HG03135 (cell line): ENCODE data around the gene RANBP3.
A peak's percentile ranks its signal among the peaks of the same experiment; 100 is the strongest.
"Not testable (repeated sequence)": the region's sequence is repeated elsewhere in the genome, so short reads cannot be mapped to it uniquely, and the experiment has no call there.

Source experiments
- ATAC-seq: cut with Tn5 transposase; IDR thresholded peaks from one replicate; pipeline ENCODE4 v1.9.1; 2021; ENCODE audit warnings: mild to moderate bottlenecking, moderate library complexity; ENCODE audit not compliant: unreplicated experiment

Gene RANBP3

GRCh38 chr19:5977785-5978605 lies at the start of gene RANBP3:
RANBP3 (minus strand) TSS chr19:5978140; CDS start chr19:5978082, 58 bp downstream.
- ATAC-seq = peak; percentile 85

- no peak for ATAC-seq
Observed at GRCh38 chr19:6026390-6027227, 48.7 kb upstream of the RANBP3 start.

DNA sequence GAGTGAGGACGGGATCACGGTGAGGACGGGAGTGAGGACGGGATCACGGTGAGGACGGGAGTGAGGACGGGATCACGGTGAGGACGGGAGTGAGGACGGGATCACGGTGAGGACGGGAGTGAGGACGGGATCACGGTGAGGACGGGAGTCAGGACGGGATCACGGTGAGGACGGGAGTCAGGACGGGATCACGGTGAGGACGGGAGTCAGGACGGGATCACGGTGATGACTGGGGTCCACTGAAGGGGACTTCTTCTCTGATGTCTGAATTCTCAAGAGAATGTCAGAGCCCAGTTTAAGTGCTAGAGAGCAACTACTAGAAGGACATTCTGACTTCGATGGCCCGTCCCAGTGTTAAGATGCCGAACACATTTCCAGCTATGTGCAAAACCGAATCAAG lies 46.8 kb upstream of the RANBP3 start:
- not testable (repeated sequence) for ATAC-seq

GRCh38 chr19:6023936-6024335 lies 46.0 kb upstream of the RANBP3 start:
- ATAC-seq = no peak

DNA sequence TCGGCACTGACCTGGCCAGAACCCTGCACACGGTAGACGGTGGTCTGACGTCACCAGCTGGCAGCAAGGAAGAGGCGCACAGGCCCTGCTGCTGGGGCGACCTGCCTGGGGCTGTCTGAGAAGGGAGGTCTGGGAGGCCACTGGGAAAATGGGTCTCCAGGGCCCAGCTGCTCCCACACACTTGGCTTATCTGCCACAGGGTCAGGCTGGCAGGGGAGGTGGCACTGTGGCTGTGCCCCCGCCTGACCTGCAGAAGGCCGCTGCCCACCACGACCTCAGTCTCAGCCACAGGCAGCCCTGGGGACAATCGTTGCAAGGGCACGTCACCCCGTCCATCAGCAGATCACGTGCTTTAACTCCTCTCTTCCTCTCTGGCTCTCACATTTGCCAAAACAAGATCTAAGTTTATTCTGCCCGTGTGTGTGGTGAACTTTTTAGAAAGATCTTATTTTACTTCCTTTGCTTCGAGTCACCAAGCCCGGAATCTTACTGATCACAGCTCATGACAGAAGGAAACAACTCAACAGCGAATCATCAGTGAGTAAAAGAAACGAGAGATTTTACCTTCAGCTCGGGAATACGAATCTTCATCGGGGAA lies 45.2 kb upstream of the RANBP3 start:
- no peak for ATAC-seq

DNA sequence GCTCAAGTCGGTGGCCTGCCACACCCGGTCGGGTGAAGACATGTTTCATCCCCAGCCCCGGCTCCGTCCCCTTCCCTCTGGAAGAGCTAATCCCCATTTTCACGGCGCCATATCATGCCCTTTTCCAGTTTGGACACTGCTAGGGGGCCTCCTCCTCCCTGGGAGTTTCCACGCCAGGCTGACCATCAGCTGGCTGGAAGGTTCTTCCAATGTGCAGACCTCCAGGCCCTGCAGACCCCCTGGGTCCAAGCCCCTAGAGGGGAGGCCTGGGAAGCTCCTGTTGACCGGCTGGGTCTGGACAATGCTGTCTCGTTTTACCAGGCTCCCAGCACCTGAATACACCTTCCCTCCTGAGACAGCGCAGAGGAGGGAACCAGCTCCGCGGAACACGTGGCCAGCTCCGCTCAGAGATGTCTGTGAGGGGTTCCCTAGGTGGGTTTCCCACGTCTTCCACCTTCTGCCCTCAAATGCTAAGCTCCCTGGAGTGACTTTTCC lies 44.7 kb upstream of the RANBP3 start:
- ATAC-seq = no peak

- ATAC-seq = no peak
Observed at GRCh38 chr19:6021878-6022569, 44.1 kb upstream of the RANBP3 start.

DNA sequence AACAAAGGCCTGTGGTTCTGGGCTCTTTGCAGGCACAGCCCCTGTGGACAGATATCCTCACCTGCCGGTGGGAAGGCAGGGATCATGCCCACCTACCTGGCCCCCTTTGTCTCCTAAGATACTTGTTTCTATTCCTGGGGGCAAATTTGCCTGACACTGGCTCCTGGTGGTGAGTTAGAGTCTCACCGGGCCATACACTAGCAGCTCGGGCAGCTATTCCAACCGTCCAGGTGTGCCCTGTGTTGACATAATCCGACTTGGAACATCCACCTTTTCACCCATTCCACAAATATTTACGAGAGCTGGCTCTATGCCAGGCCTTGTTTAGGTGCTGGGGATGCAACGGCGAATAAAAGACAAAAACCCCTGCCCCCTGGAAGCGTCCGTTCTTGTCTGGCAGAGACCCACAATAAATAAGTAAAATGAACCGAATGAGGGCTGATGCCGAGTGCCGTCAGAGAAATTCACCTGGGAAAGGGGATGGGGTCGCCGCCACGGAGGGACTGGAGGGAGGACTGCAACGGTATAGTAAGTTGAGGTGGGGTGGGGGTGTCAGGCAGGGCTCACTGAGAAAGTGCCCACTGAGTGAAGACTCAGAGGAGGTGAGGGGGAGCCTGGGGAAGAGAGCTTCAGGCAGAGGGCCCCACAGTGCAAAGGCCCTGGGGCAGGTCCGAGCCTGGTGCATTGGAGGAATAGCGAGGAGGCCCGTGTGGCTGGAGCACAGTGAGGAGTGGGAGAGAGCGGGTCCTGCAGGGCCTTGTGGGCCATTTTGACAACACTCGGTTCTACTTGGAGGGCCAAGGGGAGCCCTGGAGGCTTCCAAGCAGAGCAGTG lies 43.2 kb upstream of the RANBP3 start:
- no peak for ATAC-seq

GRCh38 chr19:6020166-6020882 lies 42.4 kb upstream of the RANBP3 start:
- no peak for ATAC-seq

DNA sequence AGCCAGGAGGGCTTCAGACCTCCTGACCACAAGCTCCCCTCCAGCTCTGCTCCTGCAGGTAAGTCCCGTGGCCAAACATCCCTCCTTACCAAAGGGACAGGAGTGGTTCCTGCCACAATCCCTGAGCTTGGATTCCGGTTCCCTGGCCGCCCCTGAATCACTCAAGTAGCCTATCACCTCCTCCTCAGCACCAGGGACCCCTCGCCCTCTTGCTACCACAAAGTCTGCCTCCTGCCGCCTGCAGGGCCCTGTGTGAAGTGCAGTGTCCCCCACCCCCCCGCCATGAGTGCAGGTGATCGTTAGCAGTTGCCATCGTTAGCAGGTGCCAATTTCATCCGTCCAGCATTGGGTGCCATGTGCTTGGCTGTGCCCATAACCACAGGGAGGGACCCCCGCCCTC lies 40.8 kb upstream of the RANBP3 start:
- no peak for ATAC-seq

GRCh38 chr19:6017576-6017975 lies 39.6 kb upstream of the RANBP3 start:
- no peak for ATAC-seq

GRCh38 chr19:6015841-6016545 lies 38.1 kb upstream of the RANBP3 start:
- ATAC-seq = no peak

GRCh38 chr19:6014551-6015135 lies 36.7 kb upstream of the RANBP3 start:
- ATAC-seq = no peak

DNA sequence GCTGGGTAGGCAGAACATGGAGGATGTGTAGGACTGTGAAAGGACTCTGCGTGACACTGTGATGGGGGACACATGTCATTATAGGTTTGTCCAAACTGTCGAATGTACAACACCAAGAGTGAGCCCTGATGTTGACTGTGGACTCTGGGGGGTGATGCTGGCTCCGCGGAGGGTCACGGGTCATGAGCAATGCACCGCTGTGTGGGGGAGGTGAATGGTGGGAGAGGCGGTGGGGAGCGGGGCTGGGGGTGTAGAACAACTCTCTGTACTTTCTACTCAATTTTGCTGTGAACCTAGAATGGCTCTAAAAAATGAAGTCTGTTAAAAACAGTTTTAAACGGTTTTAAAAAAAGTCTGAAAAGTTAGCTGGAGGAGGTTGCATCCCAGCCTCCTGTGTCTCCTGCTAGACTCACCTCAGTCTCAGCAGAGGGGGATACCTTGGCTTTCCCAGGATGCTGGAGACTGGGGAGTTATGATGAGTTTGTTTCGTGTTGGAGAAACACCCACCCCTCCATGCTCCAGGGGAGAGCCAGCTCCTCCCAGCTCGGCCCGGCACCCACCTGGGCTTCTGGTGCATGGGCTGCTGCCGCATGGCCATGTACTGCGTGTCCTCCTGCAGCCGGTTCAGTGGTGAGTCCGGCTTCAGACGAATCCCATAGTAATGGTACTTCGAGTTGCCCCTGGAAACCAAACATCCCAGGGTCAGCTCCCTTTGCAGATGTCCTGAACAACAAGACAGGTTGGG lies 34.7 kb upstream of the RANBP3 start:
- no peak for ATAC-seq

GRCh38 chr19:6011794-6012193 lies 33.9 kb upstream of the RANBP3 start:
- ATAC-seq = no peak

DNA sequence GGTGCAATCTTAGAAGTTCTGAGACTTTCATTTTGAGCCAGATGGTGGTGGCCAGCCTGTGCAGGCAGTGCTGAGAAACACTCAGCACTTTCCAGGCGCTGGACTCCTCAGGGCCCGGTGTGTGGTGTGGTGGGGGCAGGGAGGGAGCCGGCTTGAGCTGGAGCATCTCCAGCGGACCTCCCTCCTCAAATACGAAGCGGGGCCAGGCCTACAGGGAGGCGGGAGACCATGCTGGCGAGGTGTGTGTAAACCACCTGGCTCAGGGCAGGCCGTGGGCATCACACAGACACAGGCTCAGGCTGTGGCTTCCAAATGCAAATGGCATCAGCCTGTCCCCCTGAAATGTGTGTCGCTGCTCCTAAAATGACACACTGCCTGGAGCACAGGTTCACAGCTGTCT lies 33.3 kb upstream of the RANBP3 start:
- ATAC-seq = no peak

DNA sequence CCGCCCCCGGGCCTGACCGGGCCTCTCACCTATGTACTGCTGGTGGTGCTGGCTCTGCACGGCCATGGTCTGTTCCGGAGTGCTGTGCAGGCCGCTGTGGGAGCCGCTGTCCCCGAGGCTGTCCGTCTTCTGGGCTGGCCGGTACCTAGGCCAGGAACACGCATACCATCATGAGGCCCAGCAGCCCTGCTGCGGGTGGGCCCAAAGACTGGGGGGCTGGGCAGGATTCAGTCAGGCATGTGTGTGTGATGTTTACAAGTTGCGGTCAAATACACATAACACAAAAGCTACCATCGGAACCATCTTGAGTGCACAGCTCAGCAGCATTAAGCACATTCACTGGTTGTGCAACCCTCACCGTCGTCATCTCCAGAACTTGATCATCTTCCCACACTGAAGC lies 32.2 kb upstream of the RANBP3 start:
- no peak for ATAC-seq

GRCh38 chr19:6007866-6008265 lies 29.9 kb upstream of the RANBP3 start:
- ATAC-seq = no peak
